GM19099 (cell line): ENCODE data around the gene PRKAG2.

ENCODE experiments used
- POLR2A ChIP-seq: IDR thresholded peaks from 3 replicates; pipeline ENCODE4 v1.6.1; 2011; ENCODE audit warnings: low read depth; ENCODE audit not compliant: insufficient read length; ENCODE audit errors: extremely low read depth

PRKAG2 gene

DNA sequence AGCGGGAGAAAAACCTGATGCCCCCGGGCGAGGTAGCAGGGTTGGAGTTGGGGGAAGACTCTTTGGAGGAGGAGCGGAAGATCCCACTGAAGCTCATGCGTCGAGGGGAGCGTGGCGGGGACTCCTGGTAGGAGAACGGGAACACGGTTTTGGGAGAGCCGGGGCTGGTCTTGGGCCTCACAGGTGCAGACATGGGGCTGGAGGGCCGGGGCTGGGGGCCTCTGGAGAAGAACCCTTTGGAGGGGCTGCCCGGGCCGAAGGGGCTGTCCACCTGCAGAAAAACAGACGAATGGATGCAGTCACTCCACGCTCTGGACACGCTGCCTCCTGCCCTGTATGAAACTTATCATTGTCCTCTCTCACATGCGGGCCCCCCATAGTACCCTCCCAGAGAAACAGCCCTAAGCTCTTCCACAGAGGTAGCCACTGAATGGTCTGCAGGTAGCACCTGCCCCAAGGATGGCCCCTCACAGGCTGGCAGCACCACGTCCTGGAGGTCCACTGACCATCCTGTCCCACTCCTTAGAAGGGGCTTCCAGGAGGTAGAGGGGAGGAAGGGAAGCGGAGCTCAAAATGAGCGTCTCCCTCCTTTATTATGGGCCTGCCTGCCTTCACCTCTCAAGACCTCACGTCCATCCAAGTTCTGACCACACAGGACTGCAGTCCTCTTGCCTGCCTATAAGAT, 95.6 kb downstream of the PRKAG2 start:
- TF ChIP-seq POLR2A: no peak

GRCh38 chr7:151780631-151781030, 96.3 kb downstream of the PRKAG2 start:
- no peak for TF ChIP-seq POLR2A

DNA sequence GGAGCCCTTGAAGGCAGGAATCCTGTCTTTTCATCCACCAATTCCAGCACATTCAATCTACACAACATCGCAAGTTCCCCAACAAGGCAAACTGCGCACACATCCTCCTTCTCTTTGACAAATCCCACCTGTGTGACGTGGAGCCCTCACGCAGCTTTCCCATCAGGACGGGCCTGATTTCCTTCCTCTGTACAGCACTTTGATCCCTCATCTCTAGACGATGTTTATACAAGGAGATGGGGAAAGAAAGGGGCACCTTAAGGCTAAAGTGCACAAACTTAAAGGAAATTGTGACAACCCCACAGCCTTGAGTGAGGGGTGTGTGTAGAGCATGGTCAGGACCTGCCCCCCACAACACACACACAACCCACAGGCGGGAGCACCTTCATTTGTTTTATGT, 97.2 kb downstream of the PRKAG2 start:
- no peak for TF ChIP-seq POLR2A

DNA sequence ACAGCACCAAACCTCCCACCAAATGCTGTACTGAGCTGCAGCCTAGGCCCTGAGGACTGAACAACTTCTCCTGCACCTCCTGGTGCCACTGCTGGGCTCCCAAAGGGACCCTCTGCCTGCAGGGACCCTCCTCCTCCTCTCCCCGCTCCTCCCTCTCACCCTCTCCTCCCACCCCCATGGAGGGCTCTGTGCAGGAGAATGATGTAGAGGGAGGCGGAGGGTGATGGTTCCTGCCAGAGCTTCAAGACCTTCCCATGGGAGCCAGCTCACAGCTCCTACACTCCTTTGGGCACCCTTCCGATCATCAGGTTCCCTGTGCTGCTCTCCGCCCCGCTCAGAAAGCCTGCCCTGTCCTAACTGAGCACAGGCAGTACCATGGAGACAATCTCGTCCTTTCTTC, 97.7 kb downstream of the PRKAG2 start:
- TF ChIP-seq POLR2A: no peak

- TF ChIP-seq POLR2A: no peak
These were observed 98.8 kb downstream of the PRKAG2 start for GRCh38 chr7:151777908-151778670.

DNA sequence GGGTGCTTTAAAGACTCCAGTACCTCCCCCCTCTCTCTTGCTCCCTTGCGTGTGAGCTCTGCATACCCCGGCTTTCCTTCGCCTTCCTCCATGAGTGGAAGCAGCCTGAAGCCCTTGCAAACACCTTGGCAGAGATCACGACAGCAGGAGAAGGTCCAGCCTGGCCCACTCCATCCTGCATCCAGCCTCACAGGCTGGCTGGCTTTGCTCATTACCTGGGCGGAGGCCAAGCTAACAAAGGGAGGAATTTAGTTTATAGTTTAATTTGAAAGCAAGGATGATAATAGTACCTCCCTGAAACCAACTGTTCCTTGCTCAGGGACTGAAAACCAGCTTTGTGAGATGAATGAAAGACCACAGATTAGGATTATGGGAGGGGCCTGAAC, 99.4 kb downstream of the PRKAG2 start:
- TF ChIP-seq POLR2A: no peak

GRCh38 chr7:151776876-151777494, 99.9 kb downstream of the PRKAG2 start:
- no peak for TF ChIP-seq POLR2A

DNA sequence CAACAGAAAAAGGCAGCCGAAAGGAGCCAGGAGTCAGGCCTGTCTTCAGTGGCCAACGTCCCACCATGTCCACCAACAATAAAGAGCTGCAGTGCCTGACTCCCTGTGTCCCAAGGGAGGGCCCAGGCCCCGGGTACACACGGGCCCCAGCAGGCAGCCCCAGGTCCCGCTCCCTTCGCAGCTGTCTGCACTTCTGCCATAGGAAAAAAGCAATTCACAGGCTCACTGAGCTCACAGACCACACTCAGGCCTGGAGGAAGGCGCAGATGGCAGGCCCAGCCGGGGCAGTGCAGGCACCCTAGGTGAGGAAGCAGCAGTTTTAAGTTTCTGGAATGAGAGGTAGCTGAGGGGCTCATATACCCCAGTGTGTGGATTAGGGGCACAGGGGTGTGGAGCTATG, 100.5 kb downstream of the PRKAG2 start:
- no peak for TF ChIP-seq POLR2A

DNA sequence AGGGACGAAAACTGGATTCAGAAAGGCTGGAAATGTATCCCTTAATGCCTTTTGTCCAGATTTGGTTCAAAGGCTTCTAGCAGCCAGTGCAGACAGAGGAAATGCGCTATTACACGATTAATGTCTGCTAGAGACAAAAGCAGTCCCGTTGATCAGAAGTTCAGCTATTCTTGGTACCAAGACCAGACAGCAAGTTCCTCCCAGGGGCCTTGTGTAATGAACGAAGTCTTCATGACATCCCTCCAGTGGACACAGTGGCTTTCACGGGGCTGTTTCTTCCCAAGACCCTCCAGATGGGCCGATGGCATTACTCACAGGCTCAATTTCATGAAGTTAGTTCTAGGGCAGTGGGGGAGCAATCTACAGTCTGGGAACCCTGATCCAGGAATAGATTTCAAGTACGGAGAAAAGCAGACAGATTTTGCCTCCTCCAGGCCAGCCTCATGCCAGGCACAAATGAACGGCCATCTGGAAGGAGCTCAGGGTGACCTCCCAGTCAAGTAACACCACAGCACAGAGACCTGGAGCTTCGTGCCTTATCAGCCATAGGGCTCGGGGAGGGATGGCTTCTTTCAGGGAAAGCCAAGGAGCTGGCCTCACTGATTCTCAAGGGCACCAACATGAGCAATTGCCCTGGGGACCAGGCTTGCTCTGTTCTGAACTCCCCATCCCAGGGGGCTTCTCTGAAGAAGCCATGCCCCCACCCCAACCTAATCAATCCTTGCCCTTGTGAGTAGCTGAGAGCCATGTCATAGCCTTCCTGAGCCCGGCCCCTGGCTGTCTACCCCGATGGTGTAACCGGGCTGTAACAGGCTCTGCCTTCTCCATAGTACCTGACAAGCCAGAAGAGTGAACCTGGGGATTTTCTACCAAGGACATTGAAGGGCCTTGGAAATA, 101.1 kb downstream of the PRKAG2 start:
- TF ChIP-seq POLR2A: no peak

GRCh38 chr7:151774951-151775350, 102.0 kb downstream of the PRKAG2 start:
- TF ChIP-seq POLR2A: no peak

DNA sequence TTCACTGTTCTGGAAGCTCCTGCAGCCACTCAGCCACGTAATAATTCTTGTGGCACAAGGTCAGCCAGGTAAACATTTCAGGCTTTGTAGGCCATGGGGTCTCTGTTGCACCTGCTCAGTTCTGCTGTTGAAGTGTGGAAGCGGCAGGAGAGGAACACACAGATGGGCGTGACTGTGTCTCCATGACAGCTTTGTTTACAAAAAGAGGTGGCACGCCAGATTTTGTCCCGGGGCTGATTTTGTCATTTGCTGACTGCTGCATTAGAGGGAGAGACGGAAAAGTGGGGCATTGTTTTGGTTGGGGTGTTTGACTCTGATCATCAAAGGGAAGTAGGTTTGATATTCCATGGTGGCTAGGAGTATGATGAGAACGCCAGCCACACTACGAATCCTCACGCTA, 103.1 kb downstream of the PRKAG2 start:
- no peak for TF ChIP-seq POLR2A

DNA sequence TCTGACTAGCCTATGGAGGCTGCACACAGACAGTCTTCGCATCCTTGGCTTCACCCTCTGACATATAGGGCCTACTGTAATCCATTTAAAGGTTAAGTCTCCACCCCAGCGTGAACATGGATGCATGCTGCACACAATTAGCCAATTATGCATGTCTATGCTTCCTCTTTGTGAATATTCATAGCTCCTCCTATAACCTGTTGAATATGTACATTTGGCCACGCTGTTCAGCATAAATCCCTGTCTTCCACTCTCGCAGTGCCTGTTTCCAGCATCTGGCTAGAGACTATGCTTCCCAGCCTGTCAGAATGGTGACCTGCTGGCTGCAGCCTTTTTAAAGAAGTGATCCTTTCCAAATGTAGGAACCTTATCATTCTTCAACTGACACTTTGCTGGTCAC, 106.7 kb downstream of the PRKAG2 start:
- TF ChIP-seq POLR2A: no peak

GRCh38 chr7:151769188-151769821, 107.6 kb downstream of the PRKAG2 start:
- no peak for TF ChIP-seq POLR2A

DNA sequence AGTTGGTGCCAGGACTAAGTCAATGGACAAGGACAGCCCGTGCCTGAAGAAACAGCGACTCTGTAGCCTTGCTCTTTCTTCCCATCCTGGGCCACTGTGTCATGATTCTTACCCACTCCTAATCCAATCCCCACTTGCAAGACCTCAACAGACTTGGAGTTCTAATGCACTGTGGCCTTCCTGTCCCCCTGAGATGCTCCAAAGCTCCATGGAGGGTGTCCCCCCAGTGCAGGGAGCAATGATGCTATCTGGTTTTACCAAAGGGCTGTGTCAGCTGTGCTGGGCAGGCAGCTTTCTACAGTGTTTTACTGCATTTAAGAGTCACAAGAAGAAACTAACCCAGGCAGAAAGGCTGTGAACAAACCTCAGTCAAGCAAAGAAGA, 108.1 kb downstream of the PRKAG2 start:
- no peak for TF ChIP-seq POLR2A

DNA sequence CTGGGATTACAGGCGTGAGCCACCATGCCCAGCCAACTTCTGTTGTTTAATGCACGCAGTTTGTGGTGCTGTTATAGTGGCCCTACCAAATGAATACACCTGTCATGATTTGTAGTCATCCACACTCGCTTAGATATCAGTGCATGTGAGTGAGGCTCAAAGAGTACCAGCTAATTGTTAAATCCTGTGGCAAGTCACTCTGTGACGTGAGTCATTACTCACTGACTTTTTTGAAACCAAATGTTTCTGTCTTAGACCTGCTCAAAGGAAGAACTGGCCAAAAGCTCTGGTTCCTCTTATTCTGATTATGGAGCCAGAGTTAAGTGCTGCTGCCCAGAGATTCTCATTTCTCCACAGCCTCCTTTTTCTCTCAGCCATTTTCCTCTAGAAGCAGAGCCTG, 109.4 kb downstream of the PRKAG2 start:
- TF ChIP-seq POLR2A: no peak
